Measurements from ENCODE around the gene ALG14.
A peak's percentile ranks its signal among the peaks of the same experiment; 100 is the strongest.

ALG14 gene

DNA sequence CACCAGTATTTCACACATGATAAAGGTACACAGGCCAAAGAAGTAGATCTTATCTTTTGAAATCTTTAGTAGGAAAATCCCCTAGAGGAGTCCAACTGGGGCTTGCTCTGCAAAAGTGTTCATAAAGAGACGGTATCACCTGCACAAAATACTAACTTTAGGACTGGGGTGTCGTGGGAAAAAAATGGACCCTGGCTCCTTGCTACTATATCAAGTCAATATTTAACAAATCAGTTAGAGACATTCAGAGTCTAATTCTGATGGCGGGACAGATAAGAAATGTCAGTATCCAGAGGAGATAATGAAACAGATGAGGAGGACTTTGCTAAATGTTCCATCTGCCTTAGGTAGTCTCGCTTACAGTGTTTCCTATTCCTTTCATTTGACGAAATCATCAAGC, 120.2 kb downstream of the ALG14 start:
- in situ Hi-C loops (cut with HindIII; ENCODE audit: low sequenced_read_pairs): no loop called here
- DNase-seq (ENCODE audit: low read depth, low spot score): no peak
- H3K4me3 ChIP-seq (ENCODE audit: low read depth, low read length): no peak overlapping the region
- TF ChIP-seq, protein P1, sequence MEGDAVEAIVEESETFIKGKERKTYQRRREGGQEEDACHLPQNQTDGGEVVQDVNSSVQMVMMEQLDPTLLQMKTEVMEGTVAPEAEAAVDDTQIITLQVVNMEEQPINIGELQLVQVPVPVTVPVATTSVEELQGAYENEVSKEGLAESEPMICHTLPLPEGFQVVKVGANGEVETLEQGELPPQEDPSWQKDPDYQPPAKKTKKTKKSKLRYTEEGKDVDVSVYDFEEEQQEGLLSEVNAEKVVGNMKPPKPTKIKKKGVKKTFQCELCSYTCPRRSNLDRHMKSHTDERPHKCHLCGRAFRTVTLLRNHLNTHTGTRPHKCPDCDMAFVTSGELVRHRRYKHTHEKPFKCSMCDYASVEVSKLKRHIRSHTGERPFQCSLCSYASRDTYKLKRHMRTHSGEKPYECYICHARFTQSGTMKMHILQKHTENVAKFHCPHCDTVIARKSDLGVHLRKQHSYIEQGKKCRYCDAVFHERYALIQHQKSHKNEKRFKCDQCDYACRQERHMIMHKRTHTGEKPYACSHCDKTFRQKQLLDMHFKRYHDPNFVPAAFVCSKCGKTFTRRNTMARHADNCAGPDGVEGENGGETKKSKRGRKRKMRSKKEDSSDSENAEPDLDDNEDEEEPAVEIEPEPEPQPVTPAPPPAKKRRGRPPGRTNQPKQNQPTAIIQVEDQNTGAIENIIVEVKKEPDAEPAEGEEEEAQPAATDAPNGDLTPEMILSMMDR (IDR thresholded peaks at IDR 0.05; ENCODE audit: low read depth, low read length): no peak

DNA sequence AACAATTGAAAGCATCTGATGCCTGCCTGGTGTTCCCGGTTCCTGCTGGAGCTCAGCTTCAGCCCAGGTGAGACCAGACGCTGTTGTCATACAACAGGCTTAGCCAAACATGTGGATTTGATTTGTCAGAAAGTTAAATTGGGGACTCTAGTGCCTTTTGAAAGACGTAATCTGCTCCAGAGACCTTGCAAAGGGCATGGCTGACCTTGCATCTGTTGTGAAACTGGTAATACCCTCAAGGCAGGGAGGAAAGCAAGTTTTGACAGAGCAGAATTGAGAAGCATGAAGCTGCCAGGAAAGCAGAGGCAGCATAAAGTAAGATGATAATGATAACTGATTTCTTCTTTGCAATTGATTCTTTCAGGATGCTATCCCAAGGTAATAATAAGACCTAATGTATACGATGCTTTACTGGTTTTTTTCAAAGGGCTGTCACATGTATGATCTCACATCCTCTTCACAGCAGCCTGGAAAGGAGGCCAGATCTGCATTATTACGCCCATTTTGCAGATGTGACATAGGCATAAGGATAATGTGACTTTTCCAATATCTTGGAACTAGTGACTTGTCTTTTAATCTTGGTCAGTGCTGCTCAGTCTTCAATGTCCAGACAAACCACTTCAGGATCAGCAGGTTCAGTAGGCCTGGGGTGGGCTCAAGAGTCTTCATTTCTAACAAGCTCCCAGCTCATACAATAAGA, 121.1 kb downstream of the ALG14 start:
- H3K4me3 ChIP-seq (ENCODE audit: low read depth, low read length): no peak overlapping the region
- TF ChIP-seq, protein P1 (IDR thresholded peaks at IDR 0.05; ENCODE audit: low read depth, low read length): no peak
- in situ Hi-C loops (cut with HindIII; ENCODE audit: low sequenced_read_pairs): no loop called here
- DNase-seq (ENCODE audit: low read depth, low spot score): no peak

DNA sequence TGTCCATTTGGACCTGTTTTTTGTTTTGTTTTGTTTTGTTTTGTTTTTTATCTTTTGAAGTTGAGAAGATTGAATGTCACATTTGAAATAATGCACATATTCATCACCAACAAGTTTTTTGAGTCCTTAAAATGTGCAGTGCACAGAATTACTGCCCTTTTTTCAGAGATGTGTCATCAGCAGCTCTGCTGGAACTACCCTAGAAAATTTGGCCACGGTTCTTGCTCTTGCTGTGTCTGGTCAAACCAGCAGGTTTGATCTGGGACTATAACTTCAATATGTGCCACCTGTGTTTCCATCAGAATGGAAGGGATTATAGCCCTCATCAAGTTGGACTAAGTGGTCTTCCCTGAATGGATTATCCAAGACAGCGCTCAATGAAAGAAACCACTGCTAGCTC, 121.7 kb downstream of the ALG14 start:
- H3K4me3 ChIP-seq (ENCODE audit: low read depth, low read length): no peak overlapping the region
- TF ChIP-seq, protein P1 (IDR thresholded peaks at IDR 0.05; ENCODE audit: low read depth, low read length): no peak
- no peak for DNase-seq (ENCODE audit: low read depth, low spot score)
- in situ Hi-C loops (cut with HindIII; ENCODE audit: low sequenced_read_pairs): no loop called here

DNA sequence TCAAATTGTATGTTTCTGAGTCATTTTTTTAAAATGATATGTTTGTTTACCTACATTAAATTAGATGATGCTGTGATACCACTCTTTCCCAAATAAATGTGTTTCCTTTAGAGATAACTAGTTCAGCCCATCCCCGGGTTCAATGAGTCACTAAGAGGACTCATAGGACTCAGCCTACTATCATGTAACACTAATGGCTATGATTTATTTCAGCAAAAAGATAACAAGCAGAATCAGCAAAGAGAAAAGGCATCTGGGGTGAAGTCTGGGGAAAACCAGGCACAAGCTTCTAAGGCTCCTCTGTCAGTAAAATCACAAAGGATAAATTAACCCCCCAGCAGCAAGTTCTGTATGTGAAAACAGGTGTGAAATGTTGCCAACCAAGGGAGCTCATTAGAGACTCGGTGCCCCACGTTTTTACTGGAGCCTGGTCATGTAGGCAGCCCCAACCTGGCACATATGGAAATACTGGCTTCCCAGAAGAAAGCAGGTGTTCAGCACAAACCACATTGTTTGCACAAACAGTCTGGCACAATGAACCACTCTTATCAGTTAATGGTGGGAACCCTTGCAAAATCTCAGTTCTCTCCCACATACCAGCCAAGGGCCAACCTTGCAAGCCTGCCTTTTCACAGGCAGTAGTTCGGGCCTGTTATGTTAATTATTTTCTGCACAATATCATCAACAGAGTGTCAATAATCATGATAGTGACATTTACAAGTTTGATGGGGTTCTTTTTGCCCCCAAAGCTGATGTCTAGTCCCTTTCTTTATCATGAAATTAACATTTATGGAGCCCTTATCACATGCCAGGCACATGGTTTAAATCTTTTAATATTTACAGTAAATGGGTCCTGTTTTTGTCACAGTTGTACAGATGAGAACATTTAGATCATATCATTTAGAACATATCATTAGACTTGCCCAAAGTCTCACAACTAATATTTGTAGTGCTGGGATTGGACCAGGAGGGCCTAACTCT, 122.8 kb downstream of the ALG14 start:
- in situ Hi-C loops (cut with HindIII; ENCODE audit: low sequenced_read_pairs): no loop called here
- TF ChIP-seq, protein P1 (IDR thresholded peaks at IDR 0.05; ENCODE audit: low read depth, low read length): no peak
- no peak for DNase-seq (ENCODE audit: low read depth, low spot score)
- H3K4me3 ChIP-seq (ENCODE audit: low read depth, low read length): no peak overlapping the region

DNA sequence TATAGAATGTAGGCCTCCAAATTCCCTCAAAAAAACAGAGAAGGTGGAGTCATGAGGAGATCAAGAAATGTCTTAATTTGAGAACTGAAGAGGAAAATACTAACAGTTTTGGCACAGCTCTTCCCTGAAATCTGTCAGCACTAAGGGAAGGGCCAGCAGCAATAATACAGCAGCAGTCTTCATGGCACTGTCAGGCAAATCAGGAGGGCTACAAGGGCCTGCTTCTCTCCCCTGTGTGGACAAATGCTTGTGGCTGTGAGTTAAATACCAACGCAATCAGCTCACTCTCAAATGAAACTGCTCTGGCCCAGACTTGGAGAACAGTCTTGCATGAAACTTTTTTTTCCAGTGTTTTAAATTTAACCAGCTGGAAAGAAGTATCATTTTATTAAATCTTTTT, 125.3 kb downstream of the ALG14 start:
- in situ Hi-C loops (cut with HindIII; ENCODE audit: low sequenced_read_pairs): no loop called here
- H3K4me3 ChIP-seq (ENCODE audit: low read depth, low read length): no peak overlapping the region
- DNase-seq (ENCODE audit: low read depth, low spot score): peak; percentile 75
- TF ChIP-seq, protein P1 (IDR thresholded peaks at IDR 0.05; ENCODE audit: low read depth, low read length): no peak

DNA sequence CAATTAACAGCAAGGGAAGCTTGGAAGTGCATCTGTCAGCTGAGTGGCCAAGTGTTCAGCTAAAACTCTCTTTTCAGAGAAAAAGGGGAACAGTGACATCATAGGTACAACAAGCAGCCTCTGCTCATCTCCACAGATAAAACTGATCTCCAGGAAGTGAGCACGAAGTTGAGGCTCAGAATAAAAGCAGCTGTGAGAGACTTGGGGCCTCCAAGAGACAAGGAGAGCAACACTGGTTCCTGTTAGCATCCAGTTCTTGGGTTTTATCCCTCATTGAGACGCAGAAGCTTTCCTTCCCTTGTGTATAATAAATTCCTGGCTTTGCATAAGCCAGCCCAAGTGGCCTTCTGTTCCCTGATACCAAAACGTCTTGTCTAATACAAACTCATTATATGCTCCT, 125.9 kb downstream of the ALG14 start:
- TF ChIP-seq, protein P1 (IDR thresholded peaks at IDR 0.05; ENCODE audit: low read depth, low read length): no peak
- in situ Hi-C loops (cut with HindIII; ENCODE audit: low sequenced_read_pairs): no loop called here
- H3K4me3 ChIP-seq (ENCODE audit: low read depth, low read length): no peak overlapping the region
- no peak for DNase-seq (ENCODE audit: low read depth, low spot score)

Measured in astrocyte of the spinal cord (primary cell).